Breast epithelium (tissue), 4 donors: ENCODE results near the gene IL13. TPM values are rescaled to one million over a fixed set of nuclear protein-coding genes. Genes with fewer than 3 reads are reported as not detected.
"Not testable (repeated sequence)": the region's sequence is repeated elsewhere in the genome, so short reads cannot be mapped to it uniquely, and the experiment has no call there.

Source experiments
- DNase-seq, 2 donors: peaks; one replicate each; pipeline ENCODE4 v3.0.0-alpha.2; 2019; ENCODE audit warnings: low spot score in 2 of 2
- H3K27ac ChIP-seq, 2 donors: fragments of 200-600 bp; sonication (generic) in 1 of 2; one replicate each; pipeline ENCODE4 v1.5.1; 2016 to 2019; ENCODE audit warnings: mild to moderate bottlenecking in 1 of 2
- H3K27me3 ChIP-seq, 2 donors: fragments of 200-600 bp; sonication (generic) in 1 of 2; one replicate each; pipeline versions ENCODE4 v1.5.1 to v1.6.0; 2017 to 2019; ENCODE audit warnings: control low read depth in 1 of 2, mild to moderate bottlenecking in 1 of 2
- H3K36me3 ChIP-seq: fragments of 200-600 bp; one replicate; pipeline ENCODE4 v1.5.1; 2019
- H3K4me1 ChIP-seq, 2 donors: fragments of 200-600 bp; sonication (generic); one replicate each; pipeline ENCODE4 v1.5.1; 2016 to 2019; ENCODE audit warnings: control low read depth in 1 of 2
- H3K4me3 ChIP-seq, 3 donors: fragments of 200-600 bp; sonication (generic); 1 replicate in 2 of 3; 2 replicates in 1 of 3; pipeline ENCODE4 v1.5.1; 2016 to 2019; ENCODE audit warnings: mild to moderate bottlenecking in 3 of 3, moderate library complexity in 2 of 3
- H3K9me3 ChIP-seq, 2 donors: fragments of 200-600 bp; sonication (generic) in 1 of 2; one replicate each; pipeline ENCODE4 v1.5.1; 2016 to 2019; ENCODE audit warnings: control low read depth in 1 of 2
- CTCF ChIP-seq, 3 donors: fragments of 450-650 bp; IDR thresholded peaks; one replicate each; pipeline ENCODE4 v1.5.1; 2016 to 2017; ENCODE audit warnings: antibody characterized with exemption in 3 of 3, mild to moderate bottlenecking in 3 of 3, moderate library complexity in 3 of 3
- POLR2A ChIP-seq: fragments of 450-650 bp; IDR thresholded peaks from one replicate; pipeline ENCODE4 v1.6.1; 2016; ENCODE audit warnings: antibody characterized with exemption, mild to moderate bottlenecking, moderate library complexity
- POLR2AphosphoS5 ChIP-seq, 3 donors: sonication (generic); formaldehyde crosslinking; IDR thresholded peaks; one replicate each; pipeline ENCODE4 v1.6.1; 2017; ENCODE audit warnings: antibody characterized with exemption in 3 of 3
- intact Hi-C: fragments of 100-400 bp; cut with DNase I; formaldehyde crosslinking; loops from one replicate; pipeline ENCODE4 v1.15.1; 2023; ENCODE audit warnings: low total_unique reads
- total RNA-seq, 3 donors: library from RNA; depleted of rRNA; stranded (reverse); fragments of >200 nt; gene quantifications; one replicate each; pipeline ENCODE4 v1.1.0, GENCODE V29; 2016

IL13 gene
- total RNA-seq, 3 donors from 2014 or later = 0.33 to 0.73 TPM; not detected in 1

GRCh38 chr5:132687995-132688394 lies 30.0 kb downstream of the IL13 start:
- no peak for TF ChIP-seq POLR2AphosphoS5 (IDR thresholded peaks at IDR 0.05)
- TF ChIP-seq POLR2A = no peak
- no peak for TF ChIP-seq CTCF (IDR thresholded peaks at IDR 0.05)
- no peak for DNase-seq
- Histone ChIP-seq H3K4me1 (no peaks in the 10 kb centered on the region), H3K4me3 (no peak overlapping the region), H3K36me3 (no peaks in the 10 kb centered on the region), H3K27me3 (no peaks in the 10 kb centered on the region), H3K27ac (no peak overlapping the region), H3K9me3 (no peaks in the 10 kb centered on the region)
- intact Hi-C loops = no loop called here

GRCh38 chr5:132688536-132689339 lies 30.8 kb downstream of the IL13 start:
- Histone ChIP-seq H3K36me3 (no peaks in the 10 kb centered on the region), H3K4me1 (no peaks in the 10 kb centered on the region), H3K27ac (no peak overlapping the region), H3K27me3 (no peaks in the 10 kb centered on the region), H3K4me3 (no peak overlapping the region), H3K9me3 (no peaks in the 10 kb centered on the region)
- TF ChIP-seq CTCF (IDR thresholded peaks at IDR 0.05) (no peak), POLR2AphosphoS5 (IDR thresholded peaks at IDR 0.05) (no peak), POLR2A (no peak)
- intact Hi-C loops = no loop called here
- no peak for DNase-seq

GRCh38 chr5:132689513-132689912 lies 31.5 kb downstream of the IL13 start:
- Histone ChIP-seq H3K9me3 (no peaks in the 10 kb centered on the region), H3K27ac (no peak overlapping the region), H3K4me3 (no peak overlapping the region), H3K27me3 (no peaks in the 10 kb centered on the region), H3K4me1 (no peaks in the 10 kb centered on the region), H3K36me3 (no peaks in the 10 kb centered on the region)
- DNase-seq = no peak
- intact Hi-C loops = no loop called here
- no peak for TF ChIP-seq CTCF (IDR thresholded peaks at IDR 0.05)
- TF ChIP-seq POLR2AphosphoS5 (IDR thresholded peaks at IDR 0.05) = no peak
- no peak for TF ChIP-seq POLR2A

- intact Hi-C loops = no loop called here
- Histone ChIP-seq H3K27me3 (no peaks in the 10 kb centered on the region), H3K36me3 (no peaks in the 10 kb centered on the region), H3K4me3 (no peak overlapping the region), H3K9me3 (no peaks in the 10 kb centered on the region), H3K27ac (no peak overlapping the region), H3K4me1 (no peaks in the 10 kb centered on the region)
- DNase-seq = no peak
- TF ChIP-seq POLR2AphosphoS5 (IDR thresholded peaks at IDR 0.05) = no peak
- TF ChIP-seq POLR2A = no peak
- no peak for TF ChIP-seq CTCF (IDR thresholded peaks at IDR 0.05)
These were observed 32.2 kb downstream of the IL13 start for GRCh38 chr5:132690156-132690555.

- H3K9me3 ChIP-seq, H3K36me3 ChIP-seq, H3K4me1 ChIP-seq, intact Hi-C loops, H3K27me3 ChIP-seq, H3K4me3 ChIP-seq, H3K27ac ChIP-seq, DNase-seq: not testable (repeated sequence)
These were observed 34.0 kb downstream of the IL13 start for GRCh38 chr5:132691755-132692631.
